IMR-90 (cell line): ENCODE data around the gene COX14. TPM values are rescaled to one million over a fixed set of nuclear protein-coding genes. Genes with fewer than 3 reads are reported as not detected.

Experiments
- ATAC-seq: fragments of 200-7000 bp; cut with Tn5 transposase; 2 replicates; pipeline ENCODE4 v1.9.1; 2020; ENCODE audit warnings: low read depth, mild to moderate bottlenecking, moderate library complexity
- BruUV-seq: library from RNA; stranded (reverse); fragments of 400-500 nt; replicated peaks from 2 replicates; lab custom pipeline; 2021; lab: Mats Ljungman, UMichigan
- CTCF ChIA-PET: fragments of 300-600 bp; formaldehyde crosslinking; extraction: SDS; loops from one replicate; lab custom pipeline; 2021; ENCODE audit warnings: antibody characterized with exemption; lab: Yijun Ruan, JAX
- POLR2A ChIA-PET: fragments of 300-600 bp; sonication (Branson Sonifier 250); formaldehyde crosslinking; loops from one replicate; lab custom pipeline; 2022; ENCODE audit warnings: antibody characterized with exemption; ENCODE audit not compliant: unreplicated experiment; lab: Charles Lee
- DNase-seq: peaks from one replicate; pipeline ENCODE4 v3.0.0; 2013
- H2AFZ ChIP-seq: replicated peaks from 2 replicates; pipeline ENCODE3; 2013; ENCODE audit warnings: low read length, mild to moderate bottlenecking; ENCODE audit not compliant: poor library complexity
- H2AK5ac ChIP-seq: 2 replicates; pipeline ENCODE4 v1.6.1; 2013; ENCODE audit warnings: low read depth, low read length, inconsistent platforms
- H2AK9ac ChIP-seq: replicated peaks from 2 replicates; pipeline ENCODE3; 2013; ENCODE audit warnings: mild to moderate bottlenecking, low read depth, low read length, moderate library complexity; ENCODE audit not compliant: poor library complexity
- H2BK120ac ChIP-seq: 2 replicates; pipeline ENCODE4 v1.6.1; 2013; ENCODE audit warnings: low read depth, low read length, inconsistent platforms
- H2BK15ac ChIP-seq: 3 replicates; pipeline ENCODE4 v1.6.1; 2013; ENCODE audit warnings: low read depth, low read length, inconsistent platforms
- H2BK20ac ChIP-seq: 2 replicates; pipeline ENCODE4 v1.6.1; 2013; ENCODE audit warnings: low read depth, mild to moderate bottlenecking, inconsistent platforms, low read length, moderate library complexity
- H2BK5ac ChIP-seq: 2 replicates; pipeline ENCODE4 v1.6.1; 2013; ENCODE audit warnings: mild to moderate bottlenecking, low read depth, low read length, inconsistent platforms; ENCODE audit not compliant: poor library complexity, severe bottlenecking
- H3K14ac ChIP-seq: replicated peaks from 2 replicates; pipeline ENCODE4 v1.6.1; 2013; ENCODE audit warnings: low read depth, low read length, inconsistent platforms
- H3K18ac ChIP-seq: 2 replicates; pipeline ENCODE4 v1.6.1; 2013; ENCODE audit warnings: low read depth, low read length, control low read depth
- H3K23ac ChIP-seq: 2 replicates; pipeline ENCODE4 v1.6.1; 2013; ENCODE audit warnings: low read depth, low read length, inconsistent platforms
- H3K27ac ChIP-seq: 2 replicates; pipeline ENCODE4 v1.5.1; 2013; ENCODE audit warnings: mild to moderate bottlenecking, control low read depth, low read length; ENCODE audit not compliant: insufficient read depth
- H3K27me3 ChIP-seq: 2 replicates; pipeline ENCODE4 v1.6.1; 2013; ENCODE audit warnings: low read length; ENCODE audit not compliant: control insufficient read depth, insufficient read depth
- H3K36me3 ChIP-seq: 2 replicates; pipeline ENCODE4 v1.6.1; 2013; ENCODE audit warnings: low read length, mixed read lengths; ENCODE audit not compliant: control insufficient read depth, insufficient read depth
- H3K4ac ChIP-seq: 2 replicates; pipeline ENCODE4 v1.6.1; 2013; ENCODE audit warnings: low read depth, low read length, inconsistent platforms
- H3K4me1 ChIP-seq: 2 replicates; pipeline ENCODE4 v1.6.1; 2013; ENCODE audit warnings: low read length, mixed read lengths; ENCODE audit not compliant: control insufficient read depth, insufficient read depth
- H3K4me2 ChIP-seq: 2 replicates; pipeline ENCODE4 v1.6.1; 2013; ENCODE audit warnings: low read depth, mild to moderate bottlenecking, control low read depth, low read length, moderate library complexity
- H3K4me3 ChIP-seq: 2 replicates; pipeline ENCODE4 v1.5.1; 2013; ENCODE audit warnings: low read depth, mild to moderate bottlenecking, control low read depth, low read length, moderate library complexity; ENCODE audit not compliant: insufficient read depth
- H3K56ac ChIP-seq: 2 replicates; pipeline ENCODE4 v1.6.1; 2013; ENCODE audit warnings: low read length, inconsistent platforms; ENCODE audit not compliant: insufficient read depth; ENCODE audit errors: extremely low read depth
- H3K79me1 ChIP-seq, 2 experiments: 2 replicates each; pipeline ENCODE4 v1.6.1; 2013; ENCODE audit warnings: low read length in 2 of 2, inconsistent platforms in 1 of 2, low read depth in 1 of 2
- H3K9ac ChIP-seq: 2 replicates; pipeline ENCODE4 v1.6.1; 2013; ENCODE audit warnings: low read depth, low read length, control low read depth
- H3K9me1 ChIP-seq: 2 replicates; pipeline ENCODE4 v1.6.1; 2013; ENCODE audit warnings: low read length, inconsistent platforms; ENCODE audit not compliant: insufficient read depth
- H3K9me3 ChIP-seq: 2 replicates; pipeline ENCODE4 v1.6.1; 2013; ENCODE audit warnings: low read length; ENCODE audit not compliant: control insufficient read depth, insufficient read depth
- H4K20me1 ChIP-seq: 2 replicates; pipeline ENCODE4 v1.6.1; 2013; ENCODE audit warnings: low read length, inconsistent platforms; ENCODE audit not compliant: insufficient read depth
- H4K5ac ChIP-seq: 2 replicates; pipeline ENCODE4 v1.6.1; 2013; ENCODE audit warnings: mild to moderate bottlenecking, low read depth, low read length, control low read depth
- H4K8ac ChIP-seq, 2 experiments: 2 replicates each; pipeline ENCODE4 v1.6.1; 2013; ENCODE audit warnings: low read depth in 2 of 2, low read length in 2 of 2, control low read depth in 1 of 2, inconsistent platforms in 1 of 2
- H4K91ac ChIP-seq: 2 replicates; pipeline ENCODE4 v1.6.1; 2013; ENCODE audit warnings: low read depth, low read length, inconsistent platforms; ENCODE audit not compliant: insufficient read depth
- CEBPB ChIP-seq: IDR thresholded peaks from 2 replicates; pipeline ENCODE4 v1.6.1; 2012; ENCODE audit warnings: low read depth, low read length, improper control_type of control experiment
- CTCF ChIP-seq: conservative IDR thresholded peaks from 2 replicates; pipeline ENCODE4 v1.5.1; 2012; ENCODE audit warnings: mild to moderate bottlenecking, low read depth, low read length, improper control_type of control experiment
- ELK1 ChIP-seq: fragments of 150-350 bp; IDR thresholded peaks from 2 replicates; pipeline ENCODE4 v1.6.1; 2016; ENCODE audit warnings: low read depth, mild to moderate bottlenecking, low read length, moderate library complexity, borderline replicate concordance
- FOS ChIP-seq: fragments of 150-350 bp; IDR thresholded peaks from 2 replicates; pipeline ENCODE4 v1.6.1; 2016; ENCODE audit warnings: low read depth, low read length
- MAFK ChIP-seq: IDR thresholded peaks from 2 replicates; pipeline ENCODE4 v1.6.1; 2012; ENCODE audit warnings: low read depth, low read length, improper control_type of control experiment
- MAZ ChIP-seq: IDR thresholded peaks from 2 replicates; pipeline ENCODE4 v1.6.1; 2012; ENCODE audit warnings: low read depth, mild to moderate bottlenecking, low read length, improper control_type of control experiment, moderate library complexity, borderline replicate concordance
- NFE2L2 ChIP-seq: fragments of 150-350 bp; IDR thresholded peaks from 2 replicates; pipeline ENCODE4 v1.6.1; 2016; ENCODE audit warnings: low read depth, mild to moderate bottlenecking, low read length
- RAD21 ChIP-seq: IDR thresholded peaks from 2 replicates; pipeline ENCODE4 v1.6.1; 2012; ENCODE audit warnings: low read length, improper control_type of control experiment
- RCOR1 ChIP-seq: IDR thresholded peaks from 2 replicates; pipeline ENCODE4 v1.6.1; 2012; ENCODE audit warnings: mild to moderate bottlenecking, low read length, improper control_type of control experiment; ENCODE audit not compliant: insufficient replicate concordance
- RFX5 ChIP-seq: IDR thresholded peaks from 2 replicates; pipeline ENCODE4 v1.8.0; 2012; ENCODE audit warnings: low read depth, mild to moderate bottlenecking, low read length, moderate library complexity
- USF2 ChIP-seq: fragments of 150-350 bp; IDR thresholded peaks from 2 replicates; pipeline ENCODE4 v1.6.1; 2017; ENCODE audit warnings: mild to moderate bottlenecking, antibody characterized with exemption, low read length, low read depth
- WGBS, 2 experiments: methylation state at CpG; one replicate each; pipeline versions ENCODE4 v1.1.5 to v1.1.7; 2013; ENCODE audit warnings: missing lambda C conversion rate in 2 of 2; ENCODE audit not compliant: insufficient read length in 1 of 2; ENCODE audit errors: extremely low coverage in 2 of 2; 5-methylcytosine and 5-hydroxymethylcytosine counted together
- dilution Hi-C: fragments of 300-500 bp; cut with HindIII; formaldehyde crosslinking; loops from one replicate; pipeline ENCODE4 v1.14.3; 2018; ENCODE audit warnings: low sequenced_read_pairs; ENCODE audit not compliant: unreplicated experiment
- in situ Hi-C: fragments of 300-500 bp; cut with MboI; formaldehyde crosslinking; loops from 3 replicates; pipeline ENCODE4 v1.14.3; 2019; ENCODE audit warnings: low sequenced_read_pairs, inconsistent platforms, mixed read lengths
- intact Hi-C: fragments of 100-400 bp; cut with micrococcal nuclease; formaldehyde crosslinking; loops from 2 replicates; pipeline ENCODE4 v1.10.0; 2022
- polyA plus RNA-seq, 3 experiments: library from polyadenylated mRNA; depleted of rRNA; stranded (reverse); fragments of >200 nt; gene quantifications; 2 replicates each; pipeline ENCODE4 v1.2.3, GENCODE V29; 2012; ENCODE audit warnings: low replicate concordance in 1 of 3
- total RNA-seq: library from RNA; depleted of rRNA; stranded (reverse); fragments of >200 nt; gene quantifications from 2 replicates; pipeline ENCODE4 v1.2.3, GENCODE V29; 2012

Gene COX14
- total and polyA plus RNA-seq, 2 of the 4 experiments (the other 2 are of a cell fraction): 30.8 to 81.8 TPM

- H2AK9ac ChIP-seq: peak overlapping the region; percentile 88
- DNase-seq (no peak), ATAC-seq (no peak)
- H2AFZ ChIP-seq: peak overlapping the region; percentile 81
- peaks cover 7% of the 10 kb centered on the region for H3K4me1 ChIP-seq
- peak overlapping the region; percentile 70 for H3K23ac ChIP-seq
- H3K9me3 ChIP-seq: no peaks in the 10 kb centered on the region
- H3K9ac ChIP-seq: peak overlapping the region; percentile 82
- ChIA-PET POLR2A (interaction anchor here (0.6 kb wide), 1 partner anchor 181 kb away, joined by 5 read pairs; no protein-coding TSS in a partner anchor), CTCF (interaction anchor here (0.6 to 2.4 kb wide), 3 partner anchors 14 to 26 kb away, joined by 3 to 12 read pairs (median 3); partner anchors contain the start of gene COX14)
- H3K56ac ChIP-seq: no peak overlapping the region
- no peak overlapping the region for H2BK20ac ChIP-seq
- dilution Hi-C loops (no loop called here), in situ Hi-C loops (no loop called here), intact Hi-C loops (loop anchor here (5.0 kb wide), 1 partner anchor 82 kb away; the partner anchor contains the start of gene CERS5)
- H3K27ac ChIP-seq: peak overlapping the region; percentile 46
- no peak overlapping the region; the same call in 1 of the 2 replicates for H4K5ac ChIP-seq
- peak overlapping the region; percentile 52 for H2BK5ac ChIP-seq
- TF ChIP-seq MAZ (no peak), RCOR1 (no peak), MAFK (no peak), USF2 (no peak), CTCF (no peak), NFE2L2 (no peak), FOS (no peak), CEBPB (no peak), RFX5 (no peak), RAD21 (no peak), ELK1 (no peak)
- peak overlapping the region in 1 of 2 experiments; percentile 79; a peak in 1 of 4 replicates for H4K8ac ChIP-seq
- H3K18ac ChIP-seq: no peak overlapping the region
- no peaks in the 10 kb centered on the region for H3K9me1 ChIP-seq
- no TSS peak for BruUV-seq
- peak overlapping the region; percentile 71 for H2AK5ac ChIP-seq
- peak overlapping the region; percentile 63 for H3K4me3 ChIP-seq
- peaks cover 25% of the 10 kb centered on the region for H4K20me1 ChIP-seq
- H2BK15ac ChIP-seq: no peak overlapping the region
- 0% methylated on average over 4 of the region's 8 CpGs; no CpG with 5 or more reads in 1 of the 2 experiments for WGBS, 2 experiments
- peaks cover 16 to 46% of the 10 kb centered on the region in 2 experiments for H3K79me1 ChIP-seq
- H3K4ac ChIP-seq: peak overlapping the region; percentile 77; the same call in 1 of the 2 replicates
- H4K91ac ChIP-seq: peak overlapping the region; percentile 55; the same call in 1 of the 2 replicates
- H3K14ac ChIP-seq: peak overlapping the region; percentile 90
- H3K36me3 ChIP-seq: peaks cover 28% of the 10 kb centered on the region
- H3K27me3 ChIP-seq: no peaks in the 10 kb centered on the region
- peak overlapping the region; percentile 88 for H3K4me2 ChIP-seq
- no peak overlapping the region for H2BK120ac ChIP-seq
Measured at GRCh38 chr12:50085615-50086072, 26.4 kb upstream of the COX14 start.
